B cell (primary cell): Measurements from ENCODE around the gene MEGF8. TPM values are rescaled to one million over a fixed set of nuclear protein-coding genes. Genes with fewer than 3 reads are reported as not detected.

Experiments used
- ATAC-seq: fragments of 200-7000 bp; cut with Tn5 transposase; one replicate; pipeline ENCODE4 v1.10.0; 2021; ENCODE audit warnings: low read depth, mild to moderate bottlenecking, moderate number of reproducible peaks, moderate library complexity
- CTCF ChIA-PET: fragments of 350-600 bp; sonication (Branson Sonifier 250); formaldehyde crosslinking; loops from one replicate; lab custom pipeline; 2021; ENCODE audit warnings: antibody characterized with exemption, inconsistent platforms; lab: Charles Lee
- POLR2A ChIA-PET: fragments of 350-600 bp; sonication (Branson Sonifier 250); formaldehyde crosslinking; loops from one replicate; lab custom pipeline; 2021; ENCODE audit warnings: antibody characterized with exemption; lab: Charles Lee
- DNase-seq: peaks from one replicate; pipeline ENCODE4 v3.0.0; 2013
- H2AFZ ChIP-seq: 2 replicates; pipeline ENCODE4 v1.6.1; 2012; ENCODE audit warnings: mild to moderate bottlenecking, low read depth, low read length; ENCODE audit not compliant: insufficient read depth, poor library complexity, severe bottlenecking
- H3K27ac ChIP-seq, 2 donors: 1 replicate in 1 of 2; 2 replicates in 1 of 2; pipeline ENCODE4 v1.5.1; 2012 to 2013; ENCODE audit warnings: low read length in 2 of 2, mild to moderate bottlenecking in 2 of 2, moderate library complexity in 1 of 2
- H3K27me3 ChIP-seq, 4 experiments: fragments of 200-600 bp in 1 of 4; sonication (generic) in 1 of 4; replicated peaks in 1 of 4; 1 replicate in 2 of 4; 2 replicates in 2 of 4; pipeline versions ENCODE4 v1.6.1 to v1.7.0; 2013 to 2016; ENCODE audit warnings: low read length in 3 of 4, mild to moderate bottlenecking in 2 of 4, mixed read lengths in 1 of 4, moderate library complexity in 1 of 4; ENCODE audit not compliant: insufficient read depth in 4 of 4, control insufficient read depth in 3 of 4; ENCODE audit errors: control extremely low read depth in 1 of 4
- H3K36me3 ChIP-seq, 2 experiments: replicated peaks in 1 of 2; 1 replicate in 1 of 2; 2 replicates in 1 of 2; pipeline versions ENCODE4 v1.6.1 to v1.7.1; 2013; ENCODE audit warnings: low read length in 1 of 2; ENCODE audit not compliant: insufficient read depth in 2 of 2, control insufficient read depth in 1 of 2; ENCODE audit errors: control extremely low read depth in 1 of 2, extremely low read depth in 1 of 2
- H3K4me1 ChIP-seq, 2 donors: fragments of 200-600 bp in 1 of 2; sonication (generic) in 1 of 2; 1 replicate in 1 of 2; 2 replicates in 1 of 2; pipeline versions ENCODE4 v1.5.1 to v1.6.1; 2013 to 2017; ENCODE audit warnings: low read length in 2 of 2; ENCODE audit not compliant: control insufficient read depth in 2 of 2, insufficient read depth in 2 of 2
- H3K4me2 ChIP-seq: replicated peaks from 2 replicates; pipeline ENCODE3; 2012; ENCODE audit warnings: mild to moderate bottlenecking, low read depth, low read length; ENCODE audit not compliant: poor library complexity, severe bottlenecking
- H3K4me3 ChIP-seq, 5 experiments: fragments of 200-600 bp in 1 of 5; sonication (generic) in 1 of 5; 1 replicate in 3 of 5; 2 replicates in 2 of 5; pipeline versions ENCODE4 v1.5.1 to v1.7.0; 2011 to 2016; ENCODE audit warnings: low read length in 4 of 5, mild to moderate bottlenecking in 4 of 5, low read depth in 2 of 5, control low read depth in 1 of 5, moderate library complexity in 1 of 5; ENCODE audit not compliant: insufficient read depth in 1 of 5; ENCODE audit errors: control extremely low read depth in 1 of 5, extremely low read depth in 1 of 5
- H3K79me2 ChIP-seq: fragments of 200-600 bp; sonication (generic); one replicate; pipeline ENCODE4 v1.6.0; 2016; ENCODE audit warnings: low read length; ENCODE audit not compliant: control insufficient read depth, insufficient read depth
- H3K9ac ChIP-seq: fragments of 200-600 bp; sonication (generic); 2 replicates; pipeline ENCODE4 v1.6.1; 2017; ENCODE audit warnings: mild to moderate bottlenecking, low read length, moderate library complexity
- H3K9me3 ChIP-seq, 3 donors: one replicate each; pipeline versions ENCODE4 v1.6.1 to v1.7.1; 2013; ENCODE audit warnings: low read length in 2 of 3; ENCODE audit not compliant: control insufficient read depth in 2 of 3, insufficient read depth in 1 of 3; ENCODE audit errors: control extremely low read depth in 1 of 3
- H4K20me1 ChIP-seq: 2 replicates; pipeline ENCODE4 v1.6.0; 2012; ENCODE audit warnings: mild to moderate bottlenecking, low read length; ENCODE audit not compliant: insufficient read depth, control insufficient read depth, poor library complexity, severe bottlenecking
- H3K27ac Mint-ChIP-seq: one replicate; pipeline ENCODE4 v1.8.0; 2021; ENCODE audit warnings: mixed read lengths
- H3K27me3 Mint-ChIP-seq: one replicate; pipeline ENCODE4 v1.8.0; 2021; ENCODE audit warnings: mixed read lengths
- H3K4me1 Mint-ChIP-seq: one replicate; pipeline ENCODE4 v1.8.0; 2021; ENCODE audit warnings: mixed read lengths
- H3K4me3 Mint-ChIP-seq: one replicate; pipeline ENCODE4 v1.8.0; 2021; ENCODE audit warnings: mixed read lengths
- H3K9me3 Mint-ChIP-seq: one replicate; pipeline ENCODE4 v1.8.0; 2022; ENCODE audit warnings: mixed read lengths; ENCODE audit not compliant: insufficient read depth
- CTCF ChIP-seq: fragments of 200-600 bp; IDR thresholded peaks from one replicate; pipeline ENCODE4 v1.8.0; 2022; ENCODE audit warnings: antibody characterized with exemption, mild to moderate bottlenecking
- EZH2 ChIP-seq: IDR thresholded peaks from 2 replicates; pipeline ENCODE4 v1.6.1; 2012; ENCODE audit warnings: borderline replicate concordance, low read depth, mild to moderate bottlenecking, moderate library complexity, low read length; ENCODE audit not compliant: insufficient read depth, poor library complexity, severe bottlenecking
- WGBS: methylation state at CpG from one replicate; pipeline ENCODE4 v1.1.5; 2013; ENCODE audit warnings: missing lambda C conversion rate; ENCODE audit not compliant: insufficient coverage; 5-methylcytosine and 5-hydroxymethylcytosine counted together
- intact Hi-C: fragments of 100-400 bp; cut with micrococcal nuclease; formaldehyde crosslinking; loops from one replicate; pipeline ENCODE4 v1.10.0; 2022
- polyA plus RNA-seq: library from polyadenylated mRNA; depleted of rRNA; stranded (reverse); fragments of >200 nt; gene quantifications from 2 replicates; pipeline ENCODE4 v1.2.3, GENCODE V29; 2012
- total RNA-seq, 2 donors: library from RNA; stranded (reverse); fragments of 120-200 nt in 1 of 2; gene quantifications; 1 replicate in 1 of 2; 2 replicates in 1 of 2; pipeline versions ENCODE4 v1.2.3 to v1.2.4, GENCODE V29; 2013 to 2022

MEGF8 gene
- total and polyA plus RNA-seq, 2 donors (not counting 1 experiment from before 2014, with no cell fraction given): 8.2 to 26.5 TPM

GRCh38 chr19:42374826-42375376 lies 49.5 kb downstream of the MEGF8 start:
- peaks cover 15 to 24% of the 10 kb centered on the region in 2 donors for H3K4me1 ChIP-seq
- H3K36me3 ChIP-seq: peaks cover 0 to 2% of the 10 kb centered on the region in 2 experiments
- H3K9me3 Mint-ChIP-seq: no peaks in the 10 kb centered on the region
- H3K27me3 ChIP-seq: no peaks in the 10 kb centered on the region
- WGBS: 100% methylated on average over 11 of the region's 11 CpGs
- CTCF ChIA-PET: no interaction called here
- peaks cover 19% of the 10 kb centered on the region for H3K4me1 Mint-ChIP-seq
- H3K79me2 ChIP-seq: no peaks in the 10 kb centered on the region
- H3K9me3 ChIP-seq: no peaks in the 10 kb centered on the region
- POLR2A ChIA-PET: no interaction called here
- TF ChIP-seq EZH2 (no peak), CTCF (no peak)
- H3K27me3 Mint-ChIP-seq: no peaks in the 10 kb centered on the region
- H3K4me3 Mint-ChIP-seq: no peak overlapping the region
- DNase-seq (no peak), ATAC-seq (no peak)
- H2AFZ ChIP-seq: no peak overlapping the region
- no peak overlapping the region for H3K4me3 ChIP-seq
- no peak overlapping the region for H3K9ac ChIP-seq
- intact Hi-C loops: no loop called here
- no peaks in the 10 kb centered on the region for H4K20me1 ChIP-seq
- H3K27ac Mint-ChIP-seq: no peak overlapping the region
- no peak overlapping the region for H3K4me2 ChIP-seq
- H3K27ac ChIP-seq: no peak overlapping the region

GRCh38 chr19:42375415-42376176 lies 50.2 kb downstream of the MEGF8 start:
- Histone ChIP-seq H4K20me1 (no peaks in the 10 kb centered on the region), H3K9ac (no peak overlapping the region), H3K36me3 (peaks cover 0 to 2% of the 10 kb centered on the region in 2 experiments), H2AFZ (no peak overlapping the region), H3K27ac (no peak overlapping the region), H3K4me3 (no peak overlapping the region), H3K4me1 (peaks cover 8 to 17% of the 10 kb centered on the region in 2 donors), H3K79me2 (no peaks in the 10 kb centered on the region), H3K4me2 (no peak overlapping the region), H3K9me3 (no peaks in the 10 kb centered on the region), H3K27me3 (no peaks in the 10 kb centered on the region)
- no peak for TF ChIP-seq CTCF
- TF ChIP-seq EZH2: no peak
- CTCF ChIA-PET: no interaction called here
- POLR2A ChIA-PET: no interaction called here
- no peak for ATAC-seq
- H3K4me1 Mint-ChIP-seq: peaks cover 14% of the 10 kb centered on the region
- no peaks in the 10 kb centered on the region for H3K9me3 Mint-ChIP-seq
- DNase-seq: no peak
- no peak overlapping the region for H3K27ac Mint-ChIP-seq
- intact Hi-C loops: no loop called here
- H3K4me3 Mint-ChIP-seq: no peak overlapping the region
- WGBS: 97% methylated on average over 43 of the region's 54 CpGs
- no peaks in the 10 kb centered on the region for H3K27me3 Mint-ChIP-seq
